Measurements from ENCODE around the gene PDE11A. TPM values are rescaled to one million over a fixed set of nuclear protein-coding genes. Genes with fewer than 3 reads are reported as not detected.

Gene PDE11A
- total and polyA plus RNA-seq, 9 donors = 0.15 to 2.0 (median 0.42) TPM; not detected in 1

GRCh38 chr2:177828557-177828956 is 244.0 kb downstream of the PDE11A start:
- Histone ChIP-seq H3K36me3 (no peaks in the 10 kb centered on the region), H3K4me1 (ENCODE audit: insufficient read depth) (no peaks in the 10 kb centered on the region), H3K27me3 (no peaks in the 10 kb centered on the region), H3K27ac (no peak overlapping the region), H3K4me3 (no peak overlapping the region), H3K9me3 (no peaks in the 10 kb centered on the region)
- WGBS, 3 donors = 92 to 95% (median 95%) methylated on average over 1 of the region's 1 CpG
- no peak for DNase-seq
- no peak for TF ChIP-seq CTCF (IDR thresholded peaks at IDR 0.05)
- TF ChIP-seq EP300 (IDR thresholded peaks at IDR 0.05) = no peak
- no peak for TF ChIP-seq POLR2A (IDR thresholded peaks at IDR 0.05)
- intact Hi-C loops (cut with DNase I) = no loop called here

GRCh38 chr2:177826897-177827296 is 245.7 kb downstream of the PDE11A start:
- Histone ChIP-seq H3K4me1 (ENCODE audit: insufficient read depth) (no peaks in the 10 kb centered on the region), H3K27ac (no peak overlapping the region), H3K27me3 (no peaks in the 10 kb centered on the region), H3K36me3 (no peaks in the 10 kb centered on the region), H3K9me3 (no peaks in the 10 kb centered on the region), H3K4me3 (no peak overlapping the region)
- intact Hi-C loops (cut with DNase I) = no loop called here
- 88 to 94% (median 89%) methylated on average over 2 of the region's 2 CpGs for WGBS, 3 donors
- no peak for TF ChIP-seq EP300 (IDR thresholded peaks at IDR 0.05)
- no peak for TF ChIP-seq CTCF (IDR thresholded peaks at IDR 0.05)
- no peak for TF ChIP-seq POLR2A (IDR thresholded peaks at IDR 0.05)
- DNase-seq = no peak

GRCh38 chr2:177822941-177823340 is 249.6 kb downstream of the PDE11A start:
- Histone ChIP-seq H3K36me3 (no peaks in the 10 kb centered on the region), H3K4me3 (no peak overlapping the region), H3K4me1 (ENCODE audit: insufficient read depth) (no peaks in the 10 kb centered on the region), H3K27ac (no peak overlapping the region), H3K9me3 (no peaks in the 10 kb centered on the region), H3K27me3 (no peaks in the 10 kb centered on the region)
- no peak for TF ChIP-seq EP300 (IDR thresholded peaks at IDR 0.05)
- TF ChIP-seq POLR2A (IDR thresholded peaks at IDR 0.05) = no peak
- TF ChIP-seq CTCF (IDR thresholded peaks at IDR 0.05) = no peak
- DNase-seq = no peak
- WGBS, 3 donors = 82 to 91% (median 88%) methylated on average over 3 of the region's 3 CpGs
- intact Hi-C loops (cut with DNase I) = no loop called here

GRCh38 chr2:177818412-177818811 is 254.2 kb downstream of the PDE11A start:
- Histone ChIP-seq H3K9me3 (no peaks in the 10 kb centered on the region), H3K27ac (no peak overlapping the region), H3K27me3 (no peaks in the 10 kb centered on the region), H3K36me3 (no peaks in the 10 kb centered on the region), H3K4me3 (no peak overlapping the region), H3K4me1 (ENCODE audit: insufficient read depth) (no peaks in the 10 kb centered on the region)
- TF ChIP-seq CTCF (IDR thresholded peaks at IDR 0.05) (no peak), POLR2A (IDR thresholded peaks at IDR 0.05) (no peak), EP300 (IDR thresholded peaks at IDR 0.05) (no peak)
- WGBS, 3 donors = 55 to 61% (median 57%) methylated on average over 1 of the region's 1 CpG
- no peak for DNase-seq
- intact Hi-C loops (cut with DNase I) = no loop called here

GRCh38 chr2:177817300-177817699 is 255.3 kb downstream of the PDE11A start:
- WGBS, 3 donors = 80 to 82% (median 81%) methylated on average over 4 of the region's 4 CpGs
- no peak for DNase-seq
- Histone ChIP-seq H3K4me1 (ENCODE audit: insufficient read depth) (no peaks in the 10 kb centered on the region), H3K27me3 (no peaks in the 10 kb centered on the region), H3K4me3 (no peak overlapping the region), H3K9me3 (no peaks in the 10 kb centered on the region), H3K27ac (no peak overlapping the region), H3K36me3 (no peaks in the 10 kb centered on the region)
- intact Hi-C loops (cut with DNase I) = no loop called here
- TF ChIP-seq CTCF (IDR thresholded peaks at IDR 0.05) = no peak
